ENCODE data around the gene PPM1J. TPM values are rescaled to one million over a fixed set of nuclear protein-coding genes. Genes with fewer than 3 reads are reported as not detected.

The PPM1J gene
- total RNA-seq, 1 experiment from 2014 or later, result 0.51 TPM

- Histone ChIP-seq H3K36me3 (ENCODE audit: control insufficient read depth, insufficient read depth, low read length) (no peaks in the 10 kb centered on the region; the same call in 1 of the 2 replicates), H3K9me3 (ENCODE audit: control insufficient read depth, insufficient read depth, low read depth, low read length) (no peaks in the 10 kb centered on the region), H3K27me3 (ENCODE audit: control insufficient read depth, insufficient read depth, low read length) (no peaks in the 10 kb centered on the region), H3K27ac (ENCODE audit: low read length) (no peak overlapping the region), H3K4me3 (ENCODE audit: low read depth in 2 of 2, low read length in 2 of 2) (no peak overlapping the region), H3K4me1 (ENCODE audit: control insufficient read depth, insufficient read depth, low read length) (no peaks in the 10 kb centered on the region)
- ChIA-PET CTCF (no interaction called here), POLR2A (no interaction called here)
- in situ Hi-C loops (cut with HindIII; ENCODE audit: low pct_unique_long_range_greater_than_20kb, low sequenced_read_pairs) (no loop called here), intact Hi-C loops (cut with micrococcal nuclease; ENCODE audit: unreplicated experiment) (no loop called here)
- ATAC-seq (no peak), DNase-seq (ENCODE audit: low read depth, low spot score) (no peak)
- TF ChIP-seq TCF7L2 (IDR thresholded peaks at IDR 0.05; ENCODE audit: low read depth, low read length) (no peak), SIN3A (IDR thresholded peaks at IDR 0.05; ENCODE audit: borderline replicate concordance, insufficient read depth, low read depth, low read length) (no peak), CTCF (IDR thresholded peaks at IDR 0.05) (no peak), REST (IDR thresholded peaks at IDR 0.05; ENCODE audit: insufficient read depth in 1 of 2, low read depth in 2 of 2, low read length in 1 of 2) (no peak), POLR2AphosphoS5 (IDR thresholded peaks at IDR 0.05; ENCODE audit: low read depth, low read length) (no peak)
- no TSS peak for BruUV-seq (replicated peaks)
Measured at GRCh38 chr1:112688781-112689193, 26.3 kb downstream of the PPM1J start.

- no peaks in the 10 kb centered on the region for H3K4me1 ChIP-seq (ENCODE audit: control insufficient read depth, insufficient read depth, low read length)
- no peaks in the 10 kb centered on the region; the same call in 1 of the 2 replicates for H3K36me3 ChIP-seq (ENCODE audit: control insufficient read depth, insufficient read depth, low read length)
- in situ Hi-C loops (cut with HindIII; ENCODE audit: low pct_unique_long_range_greater_than_20kb, low sequenced_read_pairs), result no loop called here
- no peak overlapping the region for H3K27ac ChIP-seq (ENCODE audit: low read length)
- ChIA-PET CTCF (no interaction called here), POLR2A (no interaction called here)
- H3K4me3 ChIP-seq (ENCODE audit: low read depth in 2 of 2, low read length in 2 of 2), result no peak overlapping the region
- ATAC-seq (peak; percentile 38; the same call in 1 of the 2 replicates), DNase-seq (ENCODE audit: low read depth, low spot score) (no peak)
- no peak for TF ChIP-seq TCF7L2 (IDR thresholded peaks at IDR 0.05; ENCODE audit: low read depth, low read length)
- no peak for TF ChIP-seq POLR2AphosphoS5 (IDR thresholded peaks at IDR 0.05; ENCODE audit: low read depth, low read length)
- TF ChIP-seq CTCF (IDR thresholded peaks at IDR 0.05), result no peak
- no peak for TF ChIP-seq SIN3A (IDR thresholded peaks at IDR 0.05; ENCODE audit: borderline replicate concordance, insufficient read depth, low read depth, low read length)
- TF ChIP-seq REST (IDR thresholded peaks at IDR 0.05; ENCODE audit: insufficient read depth in 1 of 2, low read depth in 2 of 2, low read length in 1 of 2), result no peak
- H3K9me3 ChIP-seq (ENCODE audit: control insufficient read depth, insufficient read depth, low read depth, low read length), result no peaks in the 10 kb centered on the region
- intact Hi-C loops (cut with micrococcal nuclease; ENCODE audit: unreplicated experiment), result no loop called here
- no peaks in the 10 kb centered on the region for H3K27me3 ChIP-seq (ENCODE audit: control insufficient read depth, insufficient read depth, low read length)
- no TSS peak for BruUV-seq (replicated peaks)
Measured at GRCh38 chr1:112687785-112688496, 27.2 kb downstream of the PPM1J start.

Data from Panc1 (cell line).